Sigmoid colon (tissue), 7 donors: ENCODE results near the gene FBXL13. TPM values are rescaled to one million over a fixed set of nuclear protein-coding genes. Genes with fewer than 3 reads are reported as not detected.

Experiments
- DNase-seq: peaks from one replicate; pipeline ENCODE4 v3.0.0-alpha.2; 2019
- H3K27ac ChIP-seq, 4 donors: fragments of 200-600 bp; sonication (generic); one replicate each; pipeline ENCODE4 v1.5.1; 2016 to 2019; ENCODE audit warnings: mild to moderate bottlenecking in 1 of 4
- H3K27me3 ChIP-seq, 3 donors: fragments of 200-600 bp; sonication (generic); one replicate each; pipeline ENCODE4 v1.5.1; 2019; ENCODE audit warnings: mild to moderate bottlenecking in 1 of 3
- H3K36me3 ChIP-seq, 4 donors: fragments of 200-600 bp; sonication (generic); one replicate each; pipeline ENCODE4 v1.5.1; 2016 to 2019
- H3K4me1 ChIP-seq, 4 donors: fragments of 200-600 bp; sonication (generic); one replicate each; pipeline ENCODE4 v1.5.1; 2017 to 2019
- H3K4me3 ChIP-seq, 4 donors: fragments of 200-600 bp; sonication (generic); one replicate each; pipeline ENCODE4 v1.5.1; 2017 to 2019; ENCODE audit warnings: mild to moderate bottlenecking in 2 of 4, moderate library complexity in 1 of 4
- H3K9me3 ChIP-seq, 4 donors: fragments of 200-600 bp in 3 of 4; sonication (generic) in 3 of 4; one replicate each; pipeline versions ENCODE4 v1.5.1 to v1.6.1; 2013 to 2019
- CTCF ChIP-seq, 4 experiments: fragments of 450-650 bp in 3 of 4; fragments of 200-600 bp in 1 of 4; IDR thresholded peaks; one replicate each; pipeline ENCODE4 v1.5.1; 2016 to 2019; ENCODE audit warnings: antibody characterized with exemption in 4 of 4, mild to moderate bottlenecking in 3 of 4, moderate library complexity in 2 of 4
- EP300 ChIP-seq, 4 donors: sonication (generic); formaldehyde crosslinking; IDR thresholded peaks; one replicate each; pipeline ENCODE4 v1.6.1; 2017; ENCODE audit warnings: antibody characterized with exemption in 4 of 4
- POLR2A ChIP-seq, 2 donors: fragments of 450-650 bp; IDR thresholded peaks; one replicate each; pipeline ENCODE4 v1.6.1; 2016; ENCODE audit warnings: antibody characterized with exemption in 2 of 2, mild to moderate bottlenecking in 2 of 2, moderate library complexity in 2 of 2
- POLR2AphosphoS5 ChIP-seq, 4 donors: sonication (generic); formaldehyde crosslinking; IDR thresholded peaks; one replicate each; pipeline ENCODE4 v1.6.1; 2017; ENCODE audit warnings: antibody characterized with exemption in 4 of 4
- WGBS, 2 donors: extraction: QIAGEN DNeasy Blood & Tissue Kit; methylation state at CpG; one replicate each; pipeline ENCODE4 v1.1.7; 2013; 5-methylcytosine and 5-hydroxymethylcytosine counted together
- intact Hi-C: fragments of 100-400 bp; cut with DNase I; formaldehyde crosslinking; loops from one replicate; pipeline ENCODE4 v1.15.1; 2023
- polyA plus RNA-seq, 3 donors: library from polyadenylated mRNA; stranded (reverse); fragments of 200-250 nt; gene quantifications; one replicate each; pipeline ENCODE4 v1.2.3, GENCODE V29; 2013
- total RNA-seq, 4 donors: library from RNA; depleted of rRNA; stranded (reverse); fragments of >200 nt; gene quantifications; one replicate each; pipeline ENCODE4 v1.1.0, GENCODE V29; 2016
- donor health status: healthy with polysubstance abuse.
- donor health status: Bipolar disorder and iron deficiency.
- donor health status: healthy.

FBXL13 gene
- total and polyA plus RNA-seq, 7 donors, result 0.38 to 3.3 (median 2.5) TPM; not detected in 2

DNA sequence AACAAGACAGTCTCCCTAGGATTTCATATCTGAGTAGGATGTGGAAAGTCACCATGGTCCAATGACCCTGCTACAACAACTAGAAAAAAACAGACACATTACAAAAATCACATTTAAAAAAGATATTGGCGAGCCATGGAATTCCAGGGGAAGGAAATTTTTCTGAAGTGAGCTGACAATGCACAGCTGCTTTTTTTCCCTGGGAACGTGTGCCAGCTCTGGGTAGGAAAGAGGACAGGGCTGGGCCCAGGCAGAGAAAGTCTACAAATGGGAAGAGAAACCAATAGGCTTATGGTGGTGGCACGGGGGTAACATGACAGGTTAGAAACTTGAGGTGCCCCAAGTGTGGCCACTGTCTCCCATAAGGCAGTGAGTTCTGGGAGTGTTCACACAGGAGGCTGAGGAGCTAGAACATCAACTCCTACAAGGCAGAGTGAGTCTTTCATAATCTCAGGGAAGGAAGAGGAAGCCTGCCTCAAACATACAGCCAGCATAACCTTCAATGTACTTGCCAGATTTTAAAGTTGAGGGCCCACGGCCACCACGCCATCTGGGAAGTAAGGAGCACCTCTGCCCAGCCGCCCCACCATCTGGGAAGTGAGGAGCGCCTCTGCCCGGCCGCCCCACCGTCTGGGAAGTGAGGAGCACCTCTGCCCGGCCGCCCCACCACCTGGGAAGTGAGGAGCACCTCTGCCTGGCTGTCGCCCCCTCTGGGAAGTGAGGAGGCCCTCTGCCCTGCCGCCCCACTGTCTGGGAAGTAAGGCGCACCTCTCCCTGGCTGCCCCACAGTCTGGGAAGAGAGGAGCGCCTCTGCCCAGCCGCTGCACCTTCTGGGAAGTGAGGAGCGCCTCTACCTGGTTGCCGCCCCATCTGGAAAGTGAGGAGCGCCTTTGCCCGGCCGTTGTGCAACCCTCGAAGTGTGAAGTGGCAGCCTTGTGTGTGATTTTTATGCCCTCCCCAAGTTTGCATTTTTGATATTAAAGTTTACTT is 5.9 kb downstream of the FBXL13 start:
- Histone ChIP-seq H3K27ac (no peak overlapping the region), H3K9me3 (no peaks in the 10 kb centered on the region), H3K4me3 (no peak overlapping the region), H3K36me3 (no peaks in the 10 kb centered on the region), H3K4me1 (peaks cover 0 to 3% (median 1%) of the 10 kb centered on the region in 4 donors), H3K27me3 (no peaks in the 10 kb centered on the region)
- 93 to 95% methylated on average over 23 of the region's 23 CpGs for WGBS, 2 donors
- DNase-seq, result no peak
- intact Hi-C loops, result no loop called here
- TF ChIP-seq POLR2A (IDR thresholded peaks at IDR 0.05) (no peak), CTCF (IDR thresholded peaks at IDR 0.05) (no peak), EP300 (IDR thresholded peaks at IDR 0.05) (no peak), POLR2AphosphoS5 (IDR thresholded peaks at IDR 0.05) (no peak)

DNA sequence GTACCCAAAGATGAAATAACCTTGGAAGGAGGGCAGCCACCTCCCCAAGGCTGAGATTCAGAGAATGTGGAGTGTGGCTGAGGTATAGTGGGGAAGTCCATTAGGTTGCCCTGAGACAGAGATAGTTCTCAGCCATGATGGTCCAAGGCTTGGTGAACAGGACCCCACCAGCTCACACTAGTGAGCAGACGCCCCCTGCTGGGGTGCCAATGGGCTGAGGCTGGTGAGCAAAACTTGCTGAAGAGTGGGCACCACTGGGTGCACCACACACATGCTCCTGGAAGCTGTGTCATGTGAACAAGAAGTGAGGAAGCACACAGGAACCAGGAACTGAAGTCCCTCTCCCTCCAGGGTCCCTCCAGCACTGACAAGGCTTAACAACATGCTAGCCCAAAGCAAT is 8.9 kb downstream of the FBXL13 start:
- WGBS, 2 donors, result 18 to 29% methylated on average over 1 of the region's 1 CpG
- TF ChIP-seq EP300 (IDR thresholded peaks at IDR 0.05), result no peak
- TF ChIP-seq CTCF (IDR thresholded peaks at IDR 0.05), result no peak
- TF ChIP-seq POLR2AphosphoS5 (IDR thresholded peaks at IDR 0.05), result no peak
- no peak for TF ChIP-seq POLR2A (IDR thresholded peaks at IDR 0.05)
- intact Hi-C loops, result no loop called here
- Histone ChIP-seq H3K36me3 (no peaks in the 10 kb centered on the region), H3K27me3 (no peaks in the 10 kb centered on the region), H3K4me1 (no peaks in the 10 kb centered on the region), H3K4me3 (no peak overlapping the region), H3K9me3 (no peaks in the 10 kb centered on the region), H3K27ac (no peak overlapping the region)
- DNase-seq, result no peak

DNA sequence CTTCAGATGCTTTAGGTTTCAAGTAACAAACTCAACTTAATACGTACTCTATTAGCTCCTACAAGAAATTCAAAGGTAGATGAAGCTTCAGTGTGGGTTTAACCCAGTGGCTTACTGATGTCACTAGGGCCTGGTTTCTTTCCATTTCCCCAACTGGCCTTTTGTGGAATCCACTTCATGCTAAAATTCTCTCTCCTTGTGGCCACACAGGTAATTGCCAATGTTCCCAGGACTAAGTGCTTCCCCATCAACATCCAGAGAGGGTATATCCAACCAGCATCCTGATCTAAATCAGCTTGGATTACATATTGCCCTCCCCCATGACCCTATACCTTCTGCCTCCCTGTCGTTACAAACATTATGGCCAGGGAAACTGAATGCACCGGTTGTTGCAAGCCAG is 10.7 kb downstream of the FBXL13 start:
- intact Hi-C loops, result loop anchor here (5.0 kb wide), 1 partner anchor 302 kb away; no protein-coding TSS in a partner anchor
- 93 to 94% methylated on average over 3 of the region's 3 CpGs for WGBS, 2 donors

DNA sequence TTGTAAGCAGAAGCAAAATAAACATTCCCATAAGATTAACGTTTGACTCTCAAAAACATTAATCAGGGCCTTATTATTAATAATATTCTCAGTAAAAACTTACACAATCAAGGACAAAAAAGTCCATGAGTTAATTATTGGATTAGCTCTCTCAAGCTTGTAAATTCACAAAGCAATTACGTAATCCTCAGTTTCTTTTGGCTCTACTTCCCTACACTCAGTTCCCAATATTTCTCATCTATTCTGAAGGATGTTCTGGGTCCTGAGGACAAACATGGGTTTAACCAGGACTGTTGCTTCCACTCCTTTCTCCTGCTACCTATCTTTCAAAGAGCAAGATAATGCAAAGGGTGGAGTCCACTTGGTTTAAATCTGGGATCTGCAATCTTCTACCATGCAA is 15.1 kb downstream of the FBXL13 start:
- H3K27me3 ChIP-seq, result no peaks in the 10 kb centered on the region
- TF ChIP-seq CTCF (IDR thresholded peaks at IDR 0.05), result no peak
- TF ChIP-seq EP300 (IDR thresholded peaks at IDR 0.05), result no peak
- TF ChIP-seq POLR2A (IDR thresholded peaks at IDR 0.05), result no peak
- TF ChIP-seq POLR2AphosphoS5 (IDR thresholded peaks at IDR 0.05), result no peak
- no peaks in the 10 kb centered on the region for H3K9me3 ChIP-seq
- no peaks in the 10 kb centered on the region for H3K4me1 ChIP-seq
- WGBS, 2 donors, result 54 to 64% methylated on average over 2 of the region's 2 CpGs
- H3K4me3 ChIP-seq, result no peak overlapping the region
- intact Hi-C loops, result loop anchor here (5.0 kb wide), 1 partner anchor 62 kb away; no protein-coding TSS in a partner anchor
- H3K36me3 ChIP-seq, result no peaks in the 10 kb centered on the region
- no peak for DNase-seq
- H3K27ac ChIP-seq, result no peak overlapping the region

More for the DNA sequence above, 10.7 kb downstream of the FBXL13 start:
- no peak for TF ChIP-seq POLR2AphosphoS5 (IDR thresholded peaks at IDR 0.05)
- no peak for TF ChIP-seq CTCF (IDR thresholded peaks at IDR 0.05)
- no peak for TF ChIP-seq POLR2A (IDR thresholded peaks at IDR 0.05)
- TF ChIP-seq EP300 (IDR thresholded peaks at IDR 0.05), result no peak
- DNase-seq, result no peak
- no peaks in the 10 kb centered on the region for H3K4me1 ChIP-seq
- no peaks in the 10 kb centered on the region for H3K9me3 ChIP-seq
- no peaks in the 10 kb centered on the region for H3K36me3 ChIP-seq
- no peak overlapping the region for H3K27ac ChIP-seq
- no peaks in the 10 kb centered on the region for H3K27me3 ChIP-seq
- H3K4me3 ChIP-seq, result no peak overlapping the region
